Kasumi-1 (cell line): ENCODE results near the gene PDLIM5.

ENCODE experiments used
- DNase-seq, 2 experiments: peaks; one replicate each; lab custom pipeline; 2025; lab: John Stamatoyannopoulos, UW

PDLIM5 gene

DNA sequence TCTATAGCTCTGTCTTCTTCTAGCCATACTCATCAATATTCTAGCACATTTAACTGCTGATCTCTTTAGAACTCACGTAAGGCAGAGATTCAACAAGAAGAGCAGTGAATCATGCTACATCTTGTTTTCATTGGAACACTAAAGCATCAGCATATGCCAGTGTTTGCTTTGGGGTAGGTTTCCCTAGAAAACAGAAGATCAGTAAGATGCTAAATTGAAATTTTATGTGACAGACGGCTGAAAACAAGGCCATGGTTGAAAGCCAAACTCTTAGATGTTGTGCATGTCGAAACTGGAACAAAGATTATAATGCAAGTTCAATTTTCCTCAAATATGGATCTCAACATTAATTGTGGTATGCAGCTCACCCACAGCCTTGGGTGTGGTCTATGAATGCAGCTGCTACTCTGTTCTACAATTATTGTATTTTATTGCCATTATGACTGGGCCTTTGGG, 107.6 kb downstream of the PDLIM5 start:
- no peak for DNase-seq

DNA sequence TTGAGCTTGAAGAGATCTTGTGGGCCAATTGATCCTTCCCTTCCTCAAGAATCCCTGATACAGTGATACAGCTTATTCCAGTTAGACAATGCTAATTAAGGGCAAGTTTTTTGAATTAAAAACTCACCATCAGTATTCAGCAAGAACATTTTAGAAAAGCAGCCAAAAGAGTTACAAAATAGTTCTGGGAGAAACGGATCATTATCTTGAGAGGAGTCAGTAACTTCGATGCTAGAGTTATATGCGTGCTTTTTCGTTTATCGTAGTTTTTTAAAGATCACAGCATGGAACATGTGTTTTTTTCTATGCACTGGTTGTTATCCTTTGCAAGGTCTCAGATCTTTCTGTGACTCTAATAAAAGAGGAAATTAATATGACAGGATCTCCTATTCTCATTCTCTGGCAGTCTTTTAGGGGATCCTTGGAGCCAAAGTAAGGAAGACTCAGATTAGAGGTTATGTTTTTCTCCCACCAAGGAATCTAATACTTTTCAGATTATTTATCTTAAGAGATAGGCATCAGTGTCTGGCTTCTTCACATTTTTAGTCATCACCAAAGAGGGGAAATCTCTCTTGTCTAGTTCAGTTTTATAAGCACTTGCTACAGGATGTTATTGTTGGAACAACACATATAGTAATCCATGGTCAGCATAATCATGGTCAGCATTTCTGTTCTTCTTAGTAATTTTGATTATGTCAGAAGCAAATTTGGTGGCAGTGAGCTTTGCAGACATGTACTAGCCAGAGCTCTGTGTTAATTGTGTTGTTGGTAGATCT, 109.7 kb downstream of the PDLIM5 start:
- no peak for DNase-seq

DNA sequence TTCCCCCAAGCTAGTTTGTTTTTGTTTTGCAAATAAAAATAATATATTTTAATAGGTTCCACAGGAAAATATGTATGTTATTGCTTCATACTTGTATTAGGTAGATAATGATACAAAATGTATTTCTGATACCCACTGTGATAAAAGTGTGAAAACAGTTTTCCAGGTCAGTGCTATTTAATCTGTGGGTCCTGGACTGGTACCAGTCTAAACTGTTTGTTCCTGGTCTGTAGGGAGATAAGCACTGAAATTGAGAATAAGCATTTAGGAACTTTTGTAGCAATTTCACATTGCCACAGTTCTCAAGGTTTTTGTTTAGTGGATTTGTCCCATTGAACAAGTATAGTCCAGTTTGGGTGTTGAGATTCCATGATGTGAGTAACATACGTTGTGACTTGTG, 110.5 kb downstream of the PDLIM5 start:
- DNase-seq, result no peak

DNA sequence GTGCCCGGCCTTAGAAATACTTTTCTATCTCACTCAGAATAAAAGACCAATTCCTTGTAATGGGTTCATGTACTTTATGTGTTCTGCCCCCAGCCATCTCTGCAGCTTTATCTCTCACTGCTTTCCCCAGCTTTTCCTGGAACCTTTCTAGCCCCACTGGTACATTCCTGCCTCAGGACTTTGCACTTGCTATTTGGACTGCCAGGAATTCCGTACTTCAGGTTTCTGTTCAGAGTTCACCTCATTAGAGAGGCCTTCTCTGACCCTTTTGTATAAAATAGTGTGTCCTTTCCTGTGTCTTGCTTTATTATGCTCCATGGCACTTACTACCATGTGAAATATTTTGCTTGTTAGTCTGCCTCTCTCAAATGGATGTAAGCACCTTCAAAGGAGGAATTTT, 112.5 kb downstream of the PDLIM5 start:
- no peak for DNase-seq

DNA sequence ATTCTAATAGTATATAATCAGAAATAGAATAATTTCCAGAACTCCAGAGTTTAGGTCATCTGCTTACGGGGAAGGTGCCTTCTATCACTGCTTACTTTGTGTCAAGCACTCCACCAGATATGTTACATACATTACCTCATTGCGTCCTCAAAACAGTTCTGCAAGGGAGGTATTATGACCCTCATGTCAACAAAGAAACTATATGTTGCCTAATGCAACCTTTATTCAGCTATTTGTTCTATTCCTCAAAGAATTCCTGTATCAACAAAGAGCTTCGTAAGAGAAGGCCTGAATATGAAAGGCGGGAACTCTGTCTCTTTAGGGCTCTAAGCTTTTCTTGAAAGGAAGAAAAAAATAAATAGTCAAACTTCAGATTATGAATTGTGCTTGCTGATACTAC, 114.7 kb downstream of the PDLIM5 start:
- DNase-seq, result no peak

DNA sequence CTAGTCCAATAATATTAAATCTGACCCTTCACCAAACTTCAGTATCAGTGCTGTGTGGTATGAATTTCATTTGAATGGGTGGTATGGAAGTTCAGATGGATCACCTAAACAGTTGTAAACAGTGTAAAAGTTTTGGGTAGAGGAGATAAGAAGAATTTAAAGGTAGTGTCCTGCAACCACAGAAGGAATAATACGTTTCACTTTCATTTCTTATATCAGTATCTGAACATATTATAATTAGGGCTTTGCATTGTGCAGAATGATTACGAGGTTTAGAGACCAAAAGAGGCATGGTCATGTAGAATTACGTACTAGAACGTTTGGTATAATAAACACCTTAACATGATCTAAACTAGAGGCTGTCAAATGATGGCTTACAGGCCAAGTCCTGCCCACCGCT, 116.1 kb downstream of the PDLIM5 start:
- no peak for DNase-seq

DNA sequence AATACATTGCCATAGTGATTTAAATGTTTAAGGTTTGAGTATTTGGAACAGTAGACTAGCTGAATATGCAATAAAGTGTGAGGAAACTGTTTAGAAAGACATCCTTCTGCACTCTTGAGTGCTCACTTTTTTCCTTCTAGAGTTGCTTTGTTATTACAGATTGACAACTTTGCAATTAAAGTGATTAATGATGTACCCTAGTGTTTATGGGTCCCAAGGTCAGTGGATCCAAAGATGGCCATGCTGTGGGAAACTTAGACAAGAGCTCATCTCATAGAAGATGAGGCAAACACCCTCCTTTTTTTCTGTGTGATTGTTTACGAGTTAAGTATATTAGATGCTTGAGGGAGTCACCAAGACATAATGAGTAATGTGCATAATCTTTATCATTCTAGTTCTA, 118.8 kb downstream of the PDLIM5 start:
- DNase-seq, result peak in 1 of 2 experiments; percentile 4

DNA sequence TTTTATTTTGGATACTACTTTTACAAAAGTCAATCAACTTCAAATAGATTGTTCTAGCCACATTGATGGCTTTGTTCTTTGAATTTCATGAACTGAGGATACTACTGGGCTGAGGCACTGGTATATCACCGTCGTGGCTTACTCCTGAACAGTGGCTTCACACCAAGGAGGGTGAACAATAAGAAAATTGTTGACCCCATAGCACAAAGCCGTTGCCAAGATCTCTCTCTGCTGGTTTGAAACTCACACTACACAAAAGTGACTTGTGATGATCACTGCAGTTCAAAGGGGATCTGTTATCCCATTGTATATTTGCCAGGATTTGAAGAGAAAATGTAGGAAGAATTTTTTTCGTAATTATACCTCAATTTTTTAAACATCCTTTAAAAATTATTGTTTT, 119.6 kb downstream of the PDLIM5 start:
- DNase-seq, result no peak

DNA sequence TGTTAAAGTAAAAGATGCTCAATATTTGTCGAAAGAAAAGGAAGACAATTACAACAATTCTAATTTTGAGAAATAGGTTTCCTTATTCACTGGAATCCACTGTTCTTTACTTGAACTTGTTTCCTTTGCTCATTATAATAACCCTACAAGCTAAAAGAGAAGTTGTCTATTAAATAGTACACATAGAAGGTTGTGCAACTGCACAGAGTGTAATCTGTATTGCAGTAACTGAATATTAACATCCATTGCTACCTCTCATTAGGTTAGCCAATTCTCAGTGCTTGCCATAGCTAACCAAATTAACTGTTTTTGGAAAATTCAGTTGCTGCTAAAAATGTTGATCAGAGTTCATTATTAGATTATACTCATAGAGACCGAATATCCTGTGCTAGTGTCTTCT, 120.0 kb downstream of the PDLIM5 start:
- DNase-seq, result no peak

DNA sequence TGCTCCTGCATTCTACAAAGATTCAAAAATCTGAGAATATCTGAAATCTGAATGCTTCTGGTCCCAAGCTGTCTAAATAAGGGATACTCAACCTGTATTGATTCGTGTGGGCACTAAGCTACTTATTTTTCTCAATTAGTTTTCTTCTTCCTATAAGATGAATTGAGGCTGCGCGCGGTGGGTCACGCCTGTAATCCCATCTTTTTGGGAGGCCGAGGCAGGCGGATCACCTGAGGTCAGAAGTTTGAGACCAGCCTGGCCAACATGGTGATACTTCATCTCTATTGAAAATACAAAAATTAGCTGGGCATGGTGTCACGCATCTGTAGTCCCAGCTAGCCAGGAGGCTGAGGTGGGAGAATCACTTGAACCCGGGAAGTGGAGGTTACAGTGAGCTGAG, 122.3 kb downstream of the PDLIM5 start:
- no peak for DNase-seq

DNA sequence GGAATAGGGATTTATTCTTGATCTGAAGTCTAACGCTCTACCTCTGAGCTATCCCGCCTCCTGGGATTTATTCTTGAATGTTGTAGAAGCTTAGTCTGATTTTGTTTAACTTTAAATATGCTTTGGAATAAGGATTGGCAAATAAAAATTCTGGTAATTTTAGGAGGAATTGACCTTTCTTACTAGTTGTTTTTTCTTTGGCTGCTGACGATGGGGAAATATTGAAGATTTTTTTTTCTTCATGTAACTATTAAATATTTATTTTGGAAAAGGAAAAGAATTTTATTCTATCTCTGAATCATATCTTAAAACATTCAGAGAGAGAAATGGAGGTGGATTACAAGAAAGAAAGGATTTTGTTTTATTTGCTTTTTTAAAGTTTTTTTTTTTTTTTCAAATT, 122.9 kb downstream of the PDLIM5 start:
- DNase-seq, result no peak

DNA sequence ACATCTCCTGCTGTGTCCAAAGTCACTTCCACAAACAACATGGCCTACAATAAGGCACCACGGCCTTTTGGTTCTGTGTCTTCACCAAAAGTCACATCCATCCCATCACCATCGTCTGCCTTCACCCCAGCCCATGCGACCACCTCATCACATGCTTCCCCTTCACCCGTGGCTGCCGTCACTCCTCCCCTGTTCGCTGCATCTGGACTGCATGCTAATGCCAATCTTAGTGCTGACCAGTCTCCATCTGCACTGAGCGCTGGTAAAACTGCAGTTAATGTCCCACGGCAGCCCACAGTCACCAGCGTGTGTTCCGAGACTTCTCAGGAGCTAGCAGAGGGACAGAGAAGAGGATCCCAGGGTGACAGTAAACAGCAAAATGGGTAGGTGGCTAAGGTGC, 123.9 kb downstream of the PDLIM5 start:
- DNase-seq, result no peak

DNA sequence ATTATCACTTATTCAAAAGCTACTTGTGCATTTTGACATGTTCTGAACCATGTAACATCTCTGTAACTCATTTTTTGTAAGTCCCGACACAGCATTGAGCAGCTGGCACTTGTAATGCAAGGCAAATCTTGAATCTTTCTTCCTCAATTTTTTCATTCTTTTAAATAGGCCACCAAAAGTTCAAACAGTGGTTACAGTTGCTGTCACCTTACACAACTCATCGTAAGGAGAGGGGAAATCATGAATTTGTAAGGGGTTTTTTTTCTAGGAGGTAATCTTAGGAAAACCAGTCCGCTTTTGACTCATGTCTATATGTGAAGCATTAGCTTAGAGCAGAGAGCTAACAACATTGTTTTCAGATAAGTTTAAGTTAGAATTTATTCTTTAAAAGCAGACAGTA, 124.5 kb downstream of the PDLIM5 start:
- no peak for DNase-seq

DNA sequence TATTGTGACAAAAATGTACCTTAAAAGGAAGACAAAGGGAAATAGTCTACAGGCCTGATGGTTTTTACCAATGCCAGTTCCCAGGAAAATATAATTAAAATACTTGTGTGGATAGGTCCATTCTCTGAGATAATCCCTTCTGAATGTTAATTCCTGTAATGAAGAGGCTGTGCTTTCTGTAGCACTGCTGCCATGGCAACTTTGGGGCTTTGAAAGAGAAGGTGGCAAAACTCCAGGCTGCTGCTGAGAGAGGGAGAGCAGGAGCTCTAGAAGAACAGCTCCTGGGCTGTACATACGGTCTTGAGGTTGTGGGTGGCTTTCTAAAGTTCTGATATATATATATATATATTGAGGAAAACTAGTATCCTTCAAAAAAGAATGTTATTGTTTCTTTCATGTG, 125.4 kb downstream of the PDLIM5 start:
- DNase-seq, result no peak

DNA sequence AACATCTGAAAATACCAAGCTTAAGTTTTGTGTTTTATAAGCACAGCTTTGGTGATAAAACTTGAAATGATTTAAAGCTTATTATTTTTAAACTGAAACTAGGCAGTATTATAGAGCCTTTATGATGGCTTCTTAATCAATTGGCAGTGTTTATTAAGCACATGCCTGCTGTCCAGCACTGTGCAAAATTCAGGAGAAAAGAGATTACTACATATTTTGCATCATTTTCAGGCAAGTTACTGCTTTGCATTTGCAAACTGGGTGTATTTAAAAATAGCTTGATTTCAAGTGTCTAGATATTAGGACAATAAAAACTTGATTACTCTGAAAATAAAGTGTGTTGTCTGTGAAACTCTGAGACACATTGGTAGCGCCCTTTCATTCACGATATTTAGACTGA, 126.5 kb downstream of the PDLIM5 start:
- no peak for DNase-seq

DNA sequence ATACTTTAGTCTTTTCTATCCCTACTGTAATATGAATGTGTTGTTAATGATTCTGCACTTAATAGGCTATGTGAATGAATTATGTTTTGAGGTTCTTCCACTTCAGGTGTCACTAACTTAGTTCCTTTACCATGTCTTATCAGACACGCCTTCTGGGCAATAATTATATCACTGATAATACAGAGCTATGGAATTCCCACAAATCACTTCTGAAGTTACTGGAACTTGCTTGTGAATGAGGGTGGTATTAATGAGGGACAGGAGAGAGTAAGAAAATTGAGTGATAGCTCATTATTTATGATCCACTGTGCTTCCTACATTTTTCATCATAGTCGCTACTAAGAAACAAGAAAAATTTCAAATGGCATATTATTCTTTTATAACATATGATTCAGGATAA, 130.0 kb downstream of the PDLIM5 start:
- no peak for DNase-seq

DNA sequence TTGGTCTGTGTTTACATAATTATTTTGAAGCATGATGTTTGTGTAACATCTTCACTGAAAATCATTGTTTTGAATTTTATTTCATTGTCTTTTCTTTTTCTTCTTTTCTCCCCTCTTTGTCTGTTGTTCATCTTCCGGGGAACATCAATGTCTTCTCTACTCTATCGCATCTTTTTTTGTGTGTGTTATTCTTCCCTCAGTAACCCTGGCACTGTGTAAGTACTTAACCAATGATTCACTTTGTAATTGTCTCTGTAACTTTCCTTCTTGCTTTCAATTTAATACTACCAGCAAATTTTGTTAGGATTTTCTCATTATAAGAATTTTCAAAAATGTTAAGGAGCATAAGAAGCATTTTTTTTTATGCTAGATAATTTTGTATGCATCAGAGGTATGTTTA, 130.8 kb downstream of the PDLIM5 start:
- DNase-seq, result no peak

DNA sequence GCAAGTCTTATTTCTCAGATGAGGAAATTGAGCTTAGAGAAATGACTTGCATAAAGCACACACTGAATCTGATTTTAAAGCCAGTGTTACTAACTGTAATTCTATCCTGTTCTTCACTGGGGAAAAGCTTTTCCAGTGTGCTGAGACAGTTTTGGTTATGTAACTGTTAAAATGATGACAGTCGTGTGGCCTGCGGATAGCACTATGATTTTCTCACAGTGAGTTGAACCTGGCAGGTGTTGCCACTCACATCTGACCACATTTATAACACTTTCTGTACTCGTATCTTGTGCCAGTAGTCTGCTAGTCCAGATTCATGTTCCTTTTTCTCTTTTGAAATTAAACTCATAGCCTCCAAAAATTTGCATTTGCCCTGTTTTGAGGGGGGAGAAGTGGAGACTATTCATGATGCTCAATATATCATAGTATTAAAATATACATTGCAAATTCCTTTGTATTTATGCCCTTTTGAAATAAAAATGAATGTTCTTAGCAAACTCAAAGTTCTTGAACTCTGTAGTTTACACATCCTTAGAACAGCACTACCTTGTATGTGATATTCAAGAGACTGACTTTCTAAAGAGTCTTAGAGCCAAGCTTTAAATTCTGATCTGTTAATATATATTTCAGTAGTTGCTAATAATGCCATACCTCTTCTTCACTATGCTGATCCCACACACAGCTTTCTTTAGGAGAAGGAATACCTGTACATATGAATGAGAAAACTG, 132.3 kb downstream of the PDLIM5 start:
- DNase-seq, result no peak

DNA sequence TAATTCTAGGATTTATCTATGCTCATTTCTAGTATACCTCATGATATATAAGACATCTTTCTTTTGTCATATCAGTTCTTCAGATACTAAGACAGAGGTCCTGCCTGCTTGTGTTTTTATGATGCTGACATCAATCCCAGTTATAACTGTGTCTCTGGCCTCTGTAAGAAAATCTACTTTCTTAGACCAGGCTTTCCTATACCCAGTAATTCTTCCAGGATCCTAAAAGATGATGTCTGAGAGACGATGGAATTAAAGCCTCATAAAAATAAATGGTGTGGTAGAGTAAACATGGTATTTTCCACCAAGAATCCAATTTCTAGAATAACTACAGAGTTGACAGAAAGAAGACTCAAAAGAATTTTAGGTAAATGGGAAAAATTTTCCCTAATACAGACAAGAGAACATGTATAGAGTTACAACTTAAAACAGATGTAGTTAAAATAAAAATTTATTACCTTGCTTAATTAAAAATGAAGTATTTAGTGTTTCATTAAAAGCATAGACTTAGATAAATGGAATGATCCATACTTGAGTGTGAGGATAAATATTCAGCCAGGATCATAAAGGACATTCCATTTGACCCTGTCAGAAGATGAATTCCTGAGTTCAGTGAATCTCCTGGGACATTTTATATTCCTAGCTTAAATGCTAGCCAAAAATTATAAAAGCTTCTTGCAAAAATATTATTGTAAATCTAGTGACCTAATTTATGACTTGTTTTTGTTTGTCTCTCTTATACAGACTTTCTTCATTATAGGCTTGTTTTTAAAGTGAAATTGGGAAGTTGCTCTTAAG, 137.4 kb downstream of the PDLIM5 start:
- DNase-seq, result no peak

DNA sequence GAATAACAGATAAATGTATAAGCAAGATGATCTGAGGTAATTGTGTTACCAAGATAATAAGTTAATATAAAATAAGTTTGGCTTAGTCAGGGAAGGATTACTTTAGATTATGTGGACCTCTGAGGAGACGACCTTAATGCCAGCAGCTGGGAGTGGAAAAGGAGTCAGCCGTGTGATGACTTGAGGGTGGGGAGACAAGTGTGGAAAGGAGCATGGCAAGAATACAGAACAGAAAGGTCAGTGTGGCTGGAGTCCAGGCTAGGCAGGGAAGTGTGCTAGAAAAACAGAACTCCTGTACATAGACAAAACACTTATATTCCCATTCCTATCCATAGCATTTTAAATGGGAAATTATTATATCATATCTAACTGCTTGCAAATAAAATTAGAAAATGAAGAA, 138.8 kb downstream of the PDLIM5 start:
- no peak for DNase-seq

DNA sequence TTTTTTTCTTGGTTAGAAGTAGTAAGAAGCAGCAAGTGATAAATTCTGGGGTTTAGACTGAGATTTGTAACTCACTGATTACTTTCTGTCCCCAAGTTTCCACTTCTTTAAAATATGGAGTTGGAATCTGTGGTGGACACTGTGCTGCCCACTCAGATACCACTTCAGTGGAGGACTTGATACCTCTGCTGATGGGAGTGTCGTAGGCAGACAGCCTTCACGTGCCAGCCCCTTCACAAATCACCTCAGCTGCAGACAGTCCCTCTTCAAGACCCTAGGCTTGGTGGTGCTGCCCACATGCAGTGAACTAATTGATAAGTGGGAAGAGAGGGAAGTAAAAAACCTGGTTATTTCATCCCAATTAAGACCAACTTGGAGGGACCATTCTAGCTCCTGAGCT, 139.5 kb downstream of the PDLIM5 start:
- no peak for DNase-seq

DNA sequence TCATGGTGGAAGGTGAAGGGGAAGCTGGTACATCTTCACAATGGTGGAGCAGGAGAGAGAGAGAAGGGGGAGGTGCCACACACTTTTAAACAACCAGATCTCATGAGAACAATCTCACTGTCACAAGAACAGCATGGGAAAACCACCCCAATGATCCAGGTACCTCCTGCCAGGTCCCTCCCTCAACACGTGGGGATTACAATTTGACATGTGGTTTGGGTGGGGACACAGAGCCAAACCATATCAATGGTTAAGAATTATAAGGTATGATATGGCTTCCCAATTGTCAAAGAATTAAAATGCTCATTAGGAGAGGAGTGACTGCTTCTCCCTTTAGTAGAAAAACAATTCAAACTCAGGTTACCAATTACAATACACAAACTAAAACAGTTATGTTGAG, 143.3 kb downstream of the PDLIM5 start:
- no peak for DNase-seq
